GM19468 (cell line): ENCODE results near the gene EHD1.

Experiments used
- ATAC-seq: cut with Tn5 transposase; IDR thresholded peaks from one replicate; pipeline ENCODE4 v1.9.1; 2021; ENCODE audit warnings: mild to moderate bottlenecking, moderate library complexity, moderate number of reproducible peaks; ENCODE audit not compliant: unreplicated experiment; ENCODE audit errors: extremely low read depth

EHD1 gene

DNA sequence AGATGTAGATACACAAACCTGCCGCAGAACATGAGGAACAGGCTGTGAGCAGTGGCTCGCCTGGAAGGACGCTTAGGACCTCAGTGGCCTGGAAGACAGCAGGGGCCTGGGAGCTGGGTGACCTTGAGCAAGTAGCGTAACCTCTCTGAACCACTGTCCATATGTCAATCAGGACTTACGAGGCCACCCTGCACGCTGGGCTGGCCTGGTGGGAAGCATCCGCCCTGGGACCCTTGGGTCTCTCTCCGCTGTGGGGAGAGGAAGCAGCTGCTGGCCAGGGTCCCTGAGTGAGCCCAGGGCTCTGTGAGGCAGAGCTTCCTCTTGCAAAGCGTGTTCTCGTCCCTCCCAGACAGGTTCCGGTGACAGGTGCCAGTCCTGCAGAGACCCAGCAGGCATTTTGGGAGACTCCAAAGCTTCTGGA lies 14.0 kb upstream of the EHD1 start:
- no peak for ATAC-seq

DNA sequence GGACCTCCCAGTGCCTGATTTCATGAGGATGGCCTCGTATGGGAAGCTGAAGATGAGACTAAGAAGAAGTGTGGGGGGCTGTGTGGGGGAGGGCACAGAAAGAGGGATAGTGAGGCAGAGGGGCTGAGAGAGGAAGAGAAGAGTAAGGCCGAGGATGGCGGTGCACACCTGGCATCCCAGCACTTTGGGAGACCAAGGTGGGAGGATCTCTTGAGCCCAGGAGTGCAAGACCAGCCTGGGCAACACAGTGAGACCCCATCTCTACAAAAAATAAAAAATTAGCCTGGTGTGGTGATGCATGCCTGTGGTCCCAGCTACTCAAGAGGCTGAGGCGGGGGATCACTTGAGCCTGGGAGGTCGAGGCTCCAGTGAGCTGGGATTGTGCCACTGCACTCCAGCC lies 13.5 kb upstream of the EHD1 start:
- ATAC-seq, result no peak

DNA sequence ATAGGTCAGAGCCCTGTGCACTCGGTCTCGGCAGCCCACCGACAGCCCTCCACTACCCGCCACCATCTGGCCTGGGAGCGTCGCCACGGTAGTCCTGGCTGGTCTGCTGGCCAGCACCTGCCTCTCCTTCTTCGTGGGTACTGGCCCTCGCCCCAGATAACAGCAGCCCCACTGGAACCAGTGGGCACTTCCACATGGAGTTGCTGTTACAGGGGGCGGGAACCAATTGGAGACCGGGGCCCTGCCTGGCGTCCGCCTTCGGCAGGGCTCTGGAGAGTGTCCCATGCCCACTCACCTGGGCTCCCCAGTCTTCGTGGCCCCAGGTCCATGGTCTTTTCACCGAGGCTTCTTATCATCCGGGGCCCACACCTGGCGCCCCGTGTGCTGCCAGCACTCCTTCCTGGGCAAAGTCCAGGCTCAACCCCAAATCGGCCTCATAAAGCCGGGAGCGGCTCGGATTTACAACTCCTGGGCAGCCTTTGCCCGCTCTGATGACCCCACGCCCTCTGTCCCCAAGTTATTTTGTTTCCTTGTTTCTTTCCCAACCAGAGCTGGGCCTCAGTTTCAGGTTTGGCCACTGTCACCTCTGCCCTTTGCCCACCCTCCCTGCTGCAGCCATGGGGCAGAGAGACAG lies 12.9 kb upstream of the EHD1 start:
- no peak for ATAC-seq

DNA sequence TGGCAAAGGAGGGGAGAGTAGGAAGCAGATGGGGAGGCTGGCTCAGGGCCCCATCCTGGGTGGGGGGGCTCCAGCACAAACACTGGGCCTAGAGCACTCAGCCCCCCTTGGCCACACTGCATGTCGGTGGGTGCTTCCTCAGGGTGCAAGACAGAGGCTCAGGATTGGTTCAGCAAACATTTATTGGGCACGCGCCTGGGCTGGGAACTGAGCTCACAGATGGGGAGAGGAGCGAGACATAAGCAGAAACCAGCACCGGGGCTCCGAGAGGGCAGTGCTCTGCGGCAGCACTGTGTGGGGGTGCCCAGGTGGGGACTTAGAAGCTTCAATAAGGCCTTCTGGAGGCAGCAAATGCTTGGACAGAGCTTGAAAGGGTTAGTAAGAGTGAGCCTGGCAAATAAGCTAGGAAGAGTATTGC lies 12.1 kb upstream of the EHD1 start:
- no peak for ATAC-seq

DNA sequence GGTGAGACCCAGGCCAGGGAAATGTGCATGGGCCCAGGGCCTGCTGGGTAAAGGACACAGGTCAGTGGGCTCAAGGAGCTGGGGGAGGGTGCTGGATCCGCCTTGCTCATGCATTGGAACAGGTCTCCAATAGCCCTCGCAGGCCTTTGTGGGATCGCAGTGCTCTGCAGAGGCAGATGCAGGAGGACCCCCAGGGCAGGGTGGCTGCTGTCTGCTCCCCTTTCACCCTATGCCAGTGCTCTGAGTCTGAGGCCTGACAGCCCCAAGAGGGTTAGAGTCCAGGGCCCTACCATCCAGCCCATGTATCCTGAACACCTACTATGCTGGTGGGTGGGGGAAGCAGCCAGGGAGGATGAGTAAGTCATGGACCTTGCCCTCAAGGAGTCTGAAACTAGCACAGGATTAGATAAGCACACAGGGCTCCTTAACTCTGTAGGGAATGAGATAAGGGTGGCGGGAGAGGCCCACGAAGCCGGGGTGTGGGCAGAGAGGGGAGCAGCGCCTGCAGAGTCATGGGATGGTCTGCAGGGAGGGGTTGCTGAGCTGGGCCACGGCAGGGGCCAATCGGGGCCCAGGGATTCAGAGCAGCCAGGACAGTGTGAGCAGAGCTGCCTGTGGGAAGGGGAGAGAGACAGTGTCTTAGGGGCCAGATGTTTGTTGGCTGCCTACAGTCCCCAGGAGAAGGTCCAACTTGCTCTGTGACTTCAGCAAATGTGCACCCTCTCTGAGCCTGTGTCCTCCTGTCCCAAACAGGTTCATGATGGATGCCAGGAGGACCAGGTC lies 10.5 kb upstream of the EHD1 start:
- no peak for ATAC-seq

DNA sequence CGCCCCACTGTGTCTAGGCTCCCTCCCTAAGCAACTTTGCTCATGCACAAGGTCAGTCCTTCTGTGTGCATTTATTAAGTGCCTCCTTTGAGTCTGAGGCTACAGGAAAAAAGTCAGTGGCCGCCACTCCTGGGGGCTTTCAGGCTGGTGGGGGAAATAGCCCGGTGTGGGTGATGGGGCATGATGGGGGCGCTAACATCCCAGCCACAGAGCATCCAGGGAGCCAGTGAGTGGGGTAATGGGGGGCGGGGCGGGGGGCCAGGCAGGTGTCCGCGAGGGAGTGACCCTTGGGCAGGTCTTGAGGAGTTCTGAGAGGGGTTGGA lies 9.9 kb upstream of the EHD1 start:
- no peak for ATAC-seq

DNA sequence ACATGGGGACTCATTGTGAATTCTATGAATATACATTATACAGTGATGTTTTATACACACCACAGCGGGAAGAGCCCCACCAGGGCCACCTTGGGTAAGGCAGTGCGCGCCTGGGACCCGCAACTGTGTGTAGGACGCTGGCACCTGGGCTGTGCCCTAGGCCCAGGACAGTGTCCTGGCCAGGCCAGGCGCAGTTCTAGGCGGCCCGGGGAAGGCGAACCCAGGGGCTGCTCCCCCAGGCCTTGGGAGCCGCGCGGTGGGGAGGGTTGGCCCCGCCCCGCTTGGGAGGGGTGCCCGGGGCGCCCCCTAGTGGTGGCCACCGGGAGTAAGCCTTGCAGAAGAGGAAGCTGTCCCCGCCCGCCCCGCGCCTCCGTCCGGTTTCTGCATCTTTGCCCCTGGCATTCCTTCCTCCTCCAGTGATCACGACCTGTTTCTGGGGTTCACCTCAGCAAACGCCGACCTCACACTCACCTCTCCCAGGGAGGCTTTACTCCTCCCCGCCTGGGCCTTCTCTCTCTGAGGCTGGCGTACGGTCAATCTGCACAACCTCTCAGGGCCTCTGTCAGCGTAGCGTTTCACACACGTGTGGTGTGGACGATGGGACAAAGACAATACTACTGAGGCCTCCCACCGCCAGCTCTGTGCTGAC lies 9.5 kb upstream of the EHD1 start:
- no peak for ATAC-seq

DNA sequence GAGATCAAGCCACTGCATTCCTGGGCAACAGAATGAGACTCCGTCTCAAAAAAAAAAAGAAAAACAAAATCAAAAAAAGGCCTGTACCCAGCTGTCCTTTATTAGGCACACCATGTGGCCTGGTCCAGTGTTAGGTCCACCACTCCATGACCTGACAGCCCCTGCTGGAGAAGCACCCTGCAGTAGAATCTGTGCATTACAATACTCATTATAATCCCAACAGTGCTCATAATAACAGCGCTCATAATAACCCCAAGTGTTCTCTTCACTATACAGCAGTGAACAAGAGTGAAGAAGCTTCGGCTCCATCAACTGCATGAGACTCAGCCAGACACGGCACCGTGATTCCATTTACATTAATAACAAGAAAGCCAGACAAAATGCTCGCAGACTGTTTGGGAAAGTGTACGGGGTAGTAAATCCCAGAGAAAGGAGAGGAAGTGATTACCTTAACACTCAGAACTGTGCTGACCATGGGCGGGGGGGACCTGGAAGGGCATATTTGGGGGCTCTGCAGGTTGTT lies 8.9 kb upstream of the EHD1 start:
- ATAC-seq, result no peak

DNA sequence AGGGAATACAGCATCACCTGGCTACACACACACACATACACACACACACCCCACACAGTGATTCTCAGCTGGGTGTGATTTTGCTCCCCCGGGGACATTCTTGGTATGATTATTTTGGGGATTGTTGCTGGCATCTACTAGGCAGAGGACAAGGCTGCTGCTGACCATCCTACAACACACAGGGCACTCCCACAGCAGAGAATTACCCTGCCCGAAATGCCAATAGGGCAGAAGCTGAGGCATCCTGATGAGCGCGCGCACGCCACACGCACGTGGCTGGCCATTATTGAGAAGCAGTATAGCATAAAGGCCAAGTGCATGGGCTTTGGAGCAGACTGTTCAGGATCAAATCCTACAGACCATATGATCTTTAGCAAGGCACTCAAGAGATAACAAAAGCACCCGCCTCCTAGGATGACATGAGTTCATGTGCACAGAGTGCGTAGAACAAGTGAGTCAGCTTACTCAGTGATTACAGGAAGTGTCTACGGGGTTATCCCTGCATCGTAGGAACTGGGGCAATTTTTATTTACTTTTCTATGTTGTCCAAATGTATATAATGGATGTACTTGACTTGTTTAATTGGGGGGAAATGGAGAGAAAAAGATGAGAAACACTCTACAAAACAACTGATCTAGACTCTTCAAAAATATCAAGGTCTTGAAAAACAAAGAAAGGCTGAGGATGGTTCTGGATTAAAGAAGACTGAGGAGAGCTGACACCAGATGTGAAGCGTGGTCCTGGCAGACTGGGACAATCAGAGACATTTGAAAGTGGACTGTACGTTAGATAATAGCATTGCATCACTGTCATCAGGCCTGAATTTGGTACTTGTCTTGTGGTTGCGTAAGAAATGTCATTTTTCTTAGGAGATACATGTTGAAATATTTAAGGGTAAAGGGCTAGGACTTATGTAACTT lies 7.2 kb upstream of the EHD1 start:
- ATAC-seq, result no peak

DNA sequence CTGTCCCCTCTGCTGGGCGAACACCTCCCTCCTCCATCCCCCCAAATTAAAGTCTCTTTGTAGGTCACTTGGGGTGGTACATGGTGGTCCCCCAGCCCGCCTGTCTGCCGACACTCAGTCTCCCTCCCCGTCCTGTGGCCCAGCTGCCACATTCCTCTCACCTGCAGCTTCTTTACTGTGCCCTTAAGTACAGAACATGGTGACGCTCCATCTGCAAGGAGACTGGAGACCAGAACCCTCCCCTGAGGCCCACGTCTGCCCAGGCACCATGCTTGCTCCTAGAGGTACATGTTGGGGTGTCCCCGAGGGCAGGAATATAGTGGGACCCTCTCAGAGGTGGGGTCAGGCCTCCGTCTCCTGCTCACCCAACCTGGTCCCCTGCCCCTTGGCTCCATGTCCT lies 5.6 kb upstream of the EHD1 start:
- ATAC-seq, result no peak

DNA sequence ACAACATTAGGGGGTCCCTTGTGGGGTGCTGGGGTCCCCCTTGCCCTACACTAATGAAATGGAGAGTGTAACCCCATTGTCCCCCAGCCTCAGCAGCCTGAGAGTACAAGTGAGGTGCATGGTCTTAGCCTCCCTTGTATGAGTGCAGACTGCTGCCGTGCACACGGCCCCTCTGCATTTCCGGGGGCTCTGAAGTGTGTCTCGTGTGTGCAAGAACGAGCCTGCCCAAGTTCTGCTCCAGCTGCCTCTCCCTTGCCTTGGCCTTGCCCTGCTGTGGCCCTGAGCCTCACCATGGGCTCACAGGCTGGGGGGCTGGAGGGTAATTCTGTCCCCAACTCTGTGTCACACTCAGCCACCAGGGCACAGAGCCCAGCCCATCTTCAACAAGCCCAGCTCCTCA lies 5.2 kb upstream of the EHD1 start:
- ATAC-seq, result no peak

DNA sequence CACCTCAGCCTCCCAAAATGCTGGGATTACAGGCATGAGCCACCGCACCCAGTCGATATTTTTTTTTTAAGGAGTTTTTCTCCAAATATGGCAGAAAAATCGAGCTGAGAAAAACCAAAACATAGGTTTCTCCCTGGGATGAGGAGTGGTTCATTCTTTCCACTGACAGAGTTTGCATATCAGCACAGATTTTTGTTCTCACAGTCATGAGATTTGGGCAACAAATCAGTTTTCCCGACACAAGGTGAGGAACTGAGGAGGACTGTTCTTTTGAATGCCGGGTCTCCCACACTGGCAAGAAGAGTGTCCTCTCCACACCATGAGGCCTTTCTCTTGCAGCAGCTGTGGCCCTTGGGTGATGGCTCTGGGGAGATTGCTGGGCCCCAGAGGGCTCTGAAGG lies 3.8 kb upstream of the EHD1 start:
- ATAC-seq, result no peak

DNA sequence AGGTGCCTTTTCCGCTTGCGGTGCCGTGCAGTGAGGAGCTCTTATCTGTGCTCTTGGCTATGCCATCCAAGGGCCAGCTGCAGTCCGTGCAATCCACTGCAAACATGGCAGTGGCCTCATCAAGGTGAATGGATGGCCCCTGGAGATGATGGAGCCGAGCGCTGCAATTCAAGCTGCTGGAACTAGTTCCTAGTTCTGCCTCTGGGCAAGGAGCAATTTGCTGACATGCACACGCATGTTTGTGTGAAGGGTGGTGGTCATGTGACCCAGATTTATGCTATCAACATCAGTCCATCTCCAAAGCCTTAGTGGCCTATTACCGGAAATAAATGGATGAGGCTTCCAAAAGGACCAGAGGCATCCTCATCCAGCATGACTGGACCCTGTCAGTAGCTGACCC lies 3.1 kb upstream of the EHD1 start:
- no peak for ATAC-seq

DNA sequence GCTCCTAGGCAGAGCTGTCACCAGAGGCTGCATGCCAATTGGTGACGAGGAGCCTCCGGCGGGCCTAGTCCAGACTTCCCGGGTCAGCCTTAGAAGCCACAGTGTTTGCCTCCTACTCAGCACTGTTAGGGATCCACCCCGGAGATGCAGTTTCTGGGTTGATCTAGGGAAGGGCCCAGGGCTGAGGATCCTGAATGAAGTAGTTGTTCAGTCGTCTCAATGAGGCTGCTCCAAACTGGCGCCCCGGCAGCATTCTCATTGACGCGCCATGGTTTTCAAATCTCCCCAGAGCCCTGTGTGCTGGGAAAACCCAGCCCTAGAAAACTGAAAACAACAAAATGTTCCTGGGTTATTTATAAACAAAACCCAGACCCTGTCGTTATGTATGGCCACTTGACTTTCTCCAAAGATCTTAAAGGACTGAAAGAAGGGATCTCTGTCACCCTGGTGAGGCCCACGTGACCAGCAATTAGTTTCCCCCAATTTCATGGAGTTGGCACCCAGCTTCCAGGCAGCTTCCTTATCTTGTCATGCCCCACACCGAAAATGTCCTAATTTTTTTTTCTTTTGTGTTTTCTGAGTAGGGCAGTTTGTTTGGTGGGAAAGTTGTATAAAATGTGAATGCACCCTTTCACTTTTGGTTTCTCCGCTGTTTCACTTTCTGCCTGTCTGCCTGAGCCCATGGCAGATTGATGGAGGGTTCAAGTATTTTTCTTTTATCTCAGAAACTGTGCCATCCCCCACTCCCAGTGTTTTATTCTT lies 2.0 kb upstream of the EHD1 start:
- no peak for ATAC-seq

DNA sequence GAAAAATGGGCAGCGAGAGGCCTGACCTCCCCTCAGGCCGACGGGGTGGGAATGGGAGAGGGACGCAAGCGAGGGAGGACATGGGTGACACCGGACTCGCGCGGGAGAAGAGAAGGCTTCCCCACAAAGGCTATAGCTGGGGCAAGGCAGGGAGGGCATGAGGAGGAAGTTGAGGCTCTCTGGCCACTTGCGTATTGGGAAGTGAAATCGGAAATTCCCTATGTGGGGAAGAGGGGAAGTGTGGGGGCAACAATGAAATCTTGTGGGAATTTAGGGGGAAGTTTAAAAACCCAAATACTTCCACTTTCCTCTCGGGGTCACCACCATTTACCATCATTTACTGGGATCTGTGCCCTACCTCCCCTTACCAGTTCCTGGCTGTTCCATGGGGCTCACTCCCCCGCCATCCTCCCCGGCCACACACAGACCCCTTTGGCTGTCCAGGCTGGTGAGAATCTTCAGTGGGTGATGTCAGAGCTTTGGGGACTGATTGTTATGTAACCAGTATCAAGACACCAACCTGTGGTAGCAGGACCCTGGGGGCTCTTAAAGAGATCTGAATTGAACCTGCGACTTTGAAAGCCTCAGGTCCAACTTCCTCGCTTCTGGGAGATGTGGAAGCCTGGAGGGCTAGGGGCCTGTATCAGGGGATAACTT lies 951 bp upstream of the EHD1 start:
- no peak for ATAC-seq

DNA sequence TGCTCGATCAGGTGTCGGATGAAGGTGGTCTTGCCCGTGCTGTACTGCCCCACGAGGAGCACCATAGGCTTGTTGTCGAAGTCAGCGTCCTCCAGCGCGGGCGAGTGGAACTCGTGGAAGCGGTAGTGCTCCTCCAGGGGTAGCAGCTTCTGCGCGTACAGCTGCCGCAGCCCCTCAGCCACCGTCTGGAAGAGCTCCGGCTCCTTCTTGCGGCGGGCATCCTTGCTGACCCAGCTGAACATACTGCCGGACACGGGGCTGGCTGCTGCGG lies 263 bp downstream of the EHD1 start:
- no peak for ATAC-seq

DNA sequence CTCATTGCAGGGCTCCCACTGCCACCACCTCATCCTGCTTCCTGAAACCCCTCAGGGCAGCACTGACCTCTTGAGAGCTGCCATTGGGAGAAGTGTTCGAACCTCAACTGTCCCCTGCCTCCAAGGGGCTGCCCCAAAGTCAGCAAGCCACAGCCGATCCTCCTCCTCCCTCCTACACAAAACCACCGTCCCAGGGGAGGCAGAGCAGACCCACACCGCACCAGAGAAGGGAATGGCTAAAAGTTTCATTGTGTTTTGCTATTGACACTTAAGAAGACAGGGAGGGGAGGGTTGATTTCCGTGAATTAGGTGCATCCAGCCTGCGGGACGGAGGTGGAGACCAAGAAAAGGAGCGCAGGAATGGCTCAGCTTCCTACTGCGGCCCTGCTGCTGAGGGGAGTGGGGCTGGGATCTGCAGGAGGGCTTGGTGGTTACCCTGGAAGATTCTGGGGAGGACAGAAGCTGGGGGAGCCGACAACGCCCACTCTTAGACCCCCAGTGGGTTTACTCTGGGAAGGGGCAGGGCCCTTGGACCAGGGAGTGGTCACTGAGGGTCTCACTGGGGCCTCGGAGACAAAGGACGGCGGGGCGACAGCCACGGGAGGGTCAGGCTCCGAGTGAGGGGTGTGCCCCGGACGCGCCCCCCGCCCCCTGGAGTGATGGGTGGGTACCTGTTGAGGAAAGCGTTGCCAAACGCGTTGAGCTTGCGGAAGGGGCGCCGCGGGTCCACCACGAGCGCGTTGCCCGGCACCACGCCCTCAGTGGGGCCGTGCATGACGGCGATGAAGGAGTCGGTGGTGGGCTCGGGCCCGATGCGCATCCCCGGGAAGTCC lies 815 bp downstream of the EHD1 start:
- ATAC-seq, result no peak

DNA sequence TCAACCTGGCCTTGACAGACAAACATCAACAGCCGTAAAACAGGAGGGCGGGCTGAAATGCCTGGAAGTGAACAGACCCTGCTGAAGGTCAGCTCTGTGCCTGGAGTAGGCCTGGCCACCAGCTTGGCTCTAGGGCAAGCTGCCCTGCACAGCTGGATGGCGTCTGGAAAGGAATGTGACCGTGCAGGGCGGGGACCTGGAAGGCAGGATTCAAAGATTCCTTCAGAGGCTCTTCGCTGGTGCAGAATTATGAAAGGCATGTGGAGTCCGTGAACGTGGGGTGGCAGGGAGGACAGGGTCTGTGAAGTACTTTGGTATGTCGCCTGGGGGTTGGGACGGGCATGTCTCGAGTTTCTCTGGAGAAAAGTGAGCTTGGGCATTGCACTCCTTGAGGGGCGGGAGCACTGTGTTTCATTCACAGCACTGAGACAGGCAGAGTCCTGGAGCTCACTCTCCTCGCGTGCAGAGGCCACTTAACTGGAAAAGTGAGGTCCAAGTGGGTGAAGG lies 1.5 kb downstream of the EHD1 start:
- ATAC-seq, result no peak
